GM12878 (cell line): Measurements from ENCODE around the gene FIGLA. TPM values are rescaled to one million over a fixed set of nuclear protein-coding genes. Genes with fewer than 3 reads are reported as not detected.

Experiments used
- ATAC-seq: fragments of 200-7000 bp; cut with Tn5 transposase; 3 replicates; pipeline ENCODE4 v1.9.1; 2020; ENCODE audit warnings: mild to moderate bottlenecking, moderate library complexity
- BruUV-seq: library from RNA; stranded (reverse); fragments of 400-500 nt; replicated peaks from 2 replicates; lab custom pipeline; 2021; lab: Mats Ljungman, UMichigan
- CTCF ChIA-PET: fragments of 300-600 bp; sonication (Branson Sonifier 250); formaldehyde crosslinking; extraction: SDS; loops from one replicate; lab custom pipeline; 2021; ENCODE audit warnings: inconsistent platforms; lab: Yijun Ruan, JAX
- POLR2A ChIA-PET: fragments of 350-600 bp; formaldehyde crosslinking; extraction: SDS; loops from one replicate; lab custom pipeline; 2021; ENCODE audit warnings: inconsistent platforms; lab: Charles Lee
- RAD21 ChIA-PET: fragments of 300-600 bp; sonication (Branson Sonifier 250); formaldehyde crosslinking; loops from one replicate; lab custom pipeline; 2023; ENCODE audit warnings: antibody characterized with exemption; ENCODE audit not compliant: unreplicated experiment; lab: Charles Lee
- SMC1A ChIA-PET: fragments of 300-600 bp; sonication (Branson Sonifier 250); formaldehyde crosslinking; loops from one replicate; lab custom pipeline; 2023; ENCODE audit not compliant: unreplicated experiment, uncharacterized antibody; lab: Charles Lee
- DNase-seq: peaks from one replicate; pipeline ENCODE4 v3.0.0-alpha.2; 2011; ENCODE audit warnings: low read depth, low spot score
- FAIRE-seq: peaks from 3 replicates; lab custom pipeline; 2011; peaks lifted over from hg19 to GRCh38; lab: Jason Lieb, UNC
- H2AFZ ChIP-seq: 2 replicates; pipeline ENCODE4 v1.6.0; 2011; ENCODE audit warnings: low read depth, low read length, control low read depth; ENCODE audit not compliant: control insufficient read depth
- H3K27ac ChIP-seq: 2 replicates; pipeline ENCODE4 v1.5.1; 2011; ENCODE audit warnings: control low read depth; ENCODE audit not compliant: control insufficient read depth, insufficient read depth
- H3K27me3 ChIP-seq, 2 experiments: replicated peaks in 1 of 2; 2 replicates each; pipeline versions ENCODE4 v1.6.0 to v1.6.1; 2011; ENCODE audit warnings: low read length in 1 of 2; ENCODE audit not compliant: control insufficient read depth in 2 of 2, insufficient read depth in 2 of 2
- H3K36me3 ChIP-seq, 2 experiments: 2 replicates each; pipeline ENCODE4 v1.5.1; 2011; ENCODE audit warnings: low read length in 1 of 2; ENCODE audit not compliant: control insufficient read depth in 2 of 2, insufficient read depth in 2 of 2
- H3K4me1 ChIP-seq: 2 replicates; pipeline ENCODE4 v1.6.1; 2011; ENCODE audit warnings: mild to moderate bottlenecking, low read length, moderate library complexity, mixed read lengths; ENCODE audit not compliant: control insufficient read depth, insufficient read depth
- H3K4me2 ChIP-seq: 2 replicates; pipeline ENCODE4 v1.6.0; 2011; ENCODE audit warnings: control low read depth; ENCODE audit not compliant: control insufficient read depth, insufficient read depth
- H3K4me3 ChIP-seq: fragments of 200-600 bp; sonication (generic); 2 replicates; pipeline ENCODE4 v1.5.1; 2016
- H3K79me2 ChIP-seq: 2 replicates; pipeline ENCODE4 v1.6.0; 2011; ENCODE audit warnings: low read length; ENCODE audit not compliant: control insufficient read depth, insufficient read depth
- H3K9ac ChIP-seq: 2 replicates; pipeline ENCODE4 v1.8.0; 2011; ENCODE audit warnings: low read length, control low read depth, mixed read lengths; ENCODE audit not compliant: control insufficient read depth, insufficient read depth
- H3K9me3 ChIP-seq: replicated peaks from 3 replicates; pipeline ENCODE4 v1.5.1; 2011; ENCODE audit warnings: mild to moderate bottlenecking, low read length; ENCODE audit not compliant: control insufficient read depth, insufficient read depth
- H4K20me1 ChIP-seq: 2 replicates; pipeline ENCODE4 v1.6.0; 2011; ENCODE audit not compliant: control insufficient read depth, insufficient read depth
- BRCA1 ChIP-seq: IDR thresholded peaks from 2 replicates; pipeline ENCODE4 v1.6.1; 2011; ENCODE audit warnings: low read depth, low read length, improper control_type of control experiment
- DPF2 ChIP-seq: fragments of 450-650 bp; IDR thresholded peaks from 2 replicates; pipeline ENCODE4 v1.6.1; 2017; ENCODE audit warnings: mild to moderate bottlenecking
- ESRRA ChIP-seq: IDR thresholded peaks from 2 replicates; pipeline ENCODE4 v1.6.1; 2012; ENCODE audit warnings: mild to moderate bottlenecking, low read length, improper control_type of control experiment
- IKZF1 ChIP-seq: fragments of 450-650 bp; conservative IDR thresholded peaks from 2 replicates; pipeline ENCODE4 v1.6.1; 2017; ENCODE audit warnings: antibody characterized with exemption, mild to moderate bottlenecking
- JUND ChIP-seq: IDR thresholded peaks from 2 replicates; pipeline ENCODE4 v1.6.1; 2012; ENCODE audit warnings: low read depth, mild to moderate bottlenecking, low read length, improper control_type of control experiment, moderate library complexity
- LARP7 ChIP-seq: fragments of 450-650 bp; IDR thresholded peaks from 2 replicates; pipeline ENCODE4 v1.6.1; 2017; ENCODE audit warnings: mild to moderate bottlenecking
- MAX ChIP-seq: IDR thresholded peaks from 2 replicates; pipeline ENCODE4 v1.6.1; 2012; ENCODE audit warnings: low read depth, low read length, improper control_type of control experiment
- YY1 ChIP-seq: IDR thresholded peaks from 2 replicates; pipeline ENCODE4 v1.6.1; 2011; ENCODE audit warnings: low read depth, mild to moderate bottlenecking, low read length
- ZBED1 ChIP-seq: IDR thresholded peaks from 2 replicates; pipeline ENCODE4 v1.6.1; 2016; ENCODE audit warnings: borderline replicate concordance
- ZNF274 ChIP-seq: IDR thresholded peaks from one replicate; pipeline ENCODE4 v1.8.0; 2011; ENCODE audit not compliant: insufficient read length, insufficient read depth
- WGBS: methylation state at CpG from one replicate; pipeline ENCODE4 v1.1.6; 2016; ENCODE audit warnings: low lambda C conversion rate; ENCODE audit not compliant: insufficient replicate concordance, insufficient coverage; ENCODE audit errors: missing lambda C conversion rate; 5-methylcytosine and 5-hydroxymethylcytosine counted together
- in situ Hi-C: fragments of 300-500 bp; cut with MboI; formaldehyde crosslinking; loops from 9 replicates; pipeline ENCODE4 v1.14.3; 2018; ENCODE audit warnings: mixed read lengths
- intact Hi-C: fragments of 100-400 bp; cut with micrococcal nuclease; formaldehyde crosslinking; loops from one replicate; pipeline ENCODE4 v1.14.2; 2022; ENCODE audit not compliant: unreplicated experiment
- polyA plus RNA-seq, 11 experiments: library from polyadenylated mRNA; depleted of rRNA in 4 of 11; unstranded in 6 of 11; stranded (reverse) in 5 of 11; fragments of >200 nt; fragmentation: Nextera tagmentation in 4 of 11; fragmentation: Illumina TruSeq in 1 of 11; extraction: Ambion mirVana in 4 of 11; extraction: Trizol in 1 of 11; gene quantifications; 1 replicate in 1 of 11; 2 replicates in 10 of 11; pipeline versions ENCODE4 v1.2.1 to v1.2.3, GENCODE V29; 2011 to 2016; ENCODE audit warnings: inconsistent platforms in 2 of 11, missing spikeins in 2 of 11, low read depth in 1 of 11
- total RNA-seq, 4 experiments: library from RNA; depleted of rRNA in 3 of 4; stranded (reverse); fragments of >200 nt in 3 of 4; fragmentation: Illumina TruSeq in 1 of 4; extraction: Trizol in 1 of 4; gene quantifications; 2 replicates each; pipeline versions ENCODE4 v1.2.1 to v1.2.3, GENCODE V29; 2013 to 2021

FIGLA gene
- total and polyA plus RNA-seq, 10 of the 15 experiments (the other 5 are each of a cell fraction or from before 2014, with no cell fraction given): not detected

GRCh38 chr2:70793450-70793849 is 3.0 kb upstream of the FIGLA start:
- no TSS peak for BruUV-seq
- Histone ChIP-seq H3K4me3 (no peak overlapping the region), H2AFZ (no peak overlapping the region), H4K20me1 (no peaks in the 10 kb centered on the region), H3K27ac (no peak overlapping the region)
- in situ Hi-C loops: no loop called here
- no peak for TF ChIP-seq MAX
- TF ChIP-seq DPF2: no peak
- TF ChIP-seq ZNF274: no peak
- no peak for TF ChIP-seq JUND
- no peak for TF ChIP-seq YY1
- no peak for TF ChIP-seq IKZF1
- TF ChIP-seq BRCA1: no peak
- no peak for TF ChIP-seq ESRRA
- TF ChIP-seq ZBED1: no peak
- TF ChIP-seq LARP7: no peak
- TF ChIP-seq, all 136 proteins: peak for 0
- no peaks in the 10 kb centered on the region for H3K79me2 ChIP-seq
- intact Hi-C loops: loop anchor here (5.0 kb wide), 1 partner anchor 69 kb away; no protein-coding TSS in a partner anchor
- H3K27me3 ChIP-seq: peaks cover 5 to 13% of the 10 kb centered on the region in 2 experiments
- H3K9me3 ChIP-seq: no peaks in the 10 kb centered on the region; the same call in 2 of the 3 replicates
- ChIA-PET SMC1A (no interaction called here), CTCF (interaction anchor here (0.7 kb wide), 1 partner anchor 59 kb away, joined by 3 read pairs; no protein-coding TSS in a partner anchor), POLR2A (no interaction called here), RAD21 (no interaction called here)
- H3K4me1 ChIP-seq: no peaks in the 10 kb centered on the region
- FAIRE-seq: no peak
- no peaks in the 10 kb centered on the region for H3K36me3 ChIP-seq
- no peak overlapping the region for H3K4me2 ChIP-seq
- H3K9ac ChIP-seq: no peak overlapping the region
- WGBS: 38% methylated on average over 2 of the region's 2 CpGs
- ATAC-seq: no peak
- no peak for DNase-seq
